ENCODE data around the gene EMC6.

EMC6 gene

GRCh38 chr17:3655766-3656165, 12.8 kb upstream of the EMC6 start:
- in situ Hi-C loops (cut with HindIII; ENCODE audit: low sequenced_read_pairs), result no loop called here

GRCh38 chr17:3656353-3656752, 12.3 kb upstream of the EMC6 start:
- in situ Hi-C loops (cut with HindIII; ENCODE audit: low sequenced_read_pairs), result no loop called here

- in situ Hi-C loops (cut with HindIII; ENCODE audit: low sequenced_read_pairs), result no loop called here
Measured at GRCh38 chr17:3656755-3657587, 11.6 kb upstream of the EMC6 start.

GRCh38 chr17:3657588-3657869, 11.1 kb upstream of the EMC6 start:
- in situ Hi-C loops (cut with HindIII; ENCODE audit: low sequenced_read_pairs), result no loop called here

GRCh38 chr17:3657874-3658783, 10.5 kb upstream of the EMC6 start:
- in situ Hi-C loops (cut with HindIII; ENCODE audit: low sequenced_read_pairs), result no loop called here

- in situ Hi-C loops (cut with HindIII; ENCODE audit: low sequenced_read_pairs), result no loop called here
Measured at GRCh38 chr17:3658784-3659449, 9.7 kb upstream of the EMC6 start.

- in situ Hi-C loops (cut with HindIII; ENCODE audit: low sequenced_read_pairs), result no loop called here
Measured at GRCh38 chr17:3659541-3660111, 9.0 kb upstream of the EMC6 start.

- in situ Hi-C loops (cut with HindIII; ENCODE audit: low sequenced_read_pairs), result no loop called here
Measured at GRCh38 chr17:3660311-3660891, 8.2 kb upstream of the EMC6 start.

GRCh38 chr17:3663102-3664011, 5.3 kb upstream of the EMC6 start:
- in situ Hi-C loops (cut with HindIII; ENCODE audit: low sequenced_read_pairs), result no loop called here

GRCh38 chr17:3665834-3666233, 2.8 kb upstream of the EMC6 start:
- in situ Hi-C loops (cut with HindIII; ENCODE audit: low sequenced_read_pairs), result no loop called here

GRCh38 chr17:3666516-3666915, 2.1 kb upstream of the EMC6 start:
- in situ Hi-C loops (cut with HindIII; ENCODE audit: low sequenced_read_pairs), result no loop called here

GRCh38 chr17:3667366-3668278, 990 bp upstream of the EMC6 start:
- in situ Hi-C loops (cut with HindIII; ENCODE audit: low sequenced_read_pairs), result no loop called here

- in situ Hi-C loops (cut with HindIII; ENCODE audit: low sequenced_read_pairs), result no loop called here
Measured at GRCh38 chr17:3669085-3669347, 404 bp downstream of the EMC6 start.

GRCh38 chr17:3669548-3669947, 936 bp downstream of the EMC6 start:
- in situ Hi-C loops (cut with HindIII; ENCODE audit: low sequenced_read_pairs), result no loop called here

GRCh38 chr17:3672571-3672970, 4.0 kb downstream of the EMC6 start:
- in situ Hi-C loops (cut with HindIII; ENCODE audit: low sequenced_read_pairs), result no loop called here

- in situ Hi-C loops (cut with HindIII; ENCODE audit: low sequenced_read_pairs), result no loop called here
Measured at GRCh38 chr17:3675886-3676285, 7.3 kb downstream of the EMC6 start.

- in situ Hi-C loops (cut with HindIII; ENCODE audit: low sequenced_read_pairs), result no loop called here
Measured at GRCh38 chr17:3678095-3678820, 9.6 kb downstream of the EMC6 start.

- in situ Hi-C loops (cut with HindIII; ENCODE audit: low sequenced_read_pairs), result no loop called here
Measured at GRCh38 chr17:3678821-3679530, 10.4 kb downstream of the EMC6 start.
